ENCODE data around the gene AQP4. TPM values are rescaled to one million over a fixed set of nuclear protein-coding genes. Genes with fewer than 3 reads are reported as not detected.

Gene AQP4
- 0.15 TPM for polyA plus RNA-seq (2013, experiment 1 of 2)
- 0.10 TPM for polyA plus RNA-seq (2013, experiment 2 of 2)

- no peak within 1 kb of the TSS for H4K8ac ChIP-seq (ENCODE audit: low read depth, low read length)
- no peak within 1 kb of the TSS for H2BK15ac ChIP-seq (ENCODE audit: low read length)
These were observed at the start of gene AQP4 for GRCh38 chr18:26865557-26865956. AQP4 (minus strand) TSS chr18:26865707; CDS start chr18:26865689, 18 bp downstream.

GRCh38 chr18:26911840-26912239, 46.3 kb upstream of the AQP4 start:
- H3K9me3 ChIP-seq (replicated peaks in 1 of 2; ENCODE audit: control insufficient read depth in 2 of 2, insufficient read depth in 1 of 2, low read depth in 1 of 2, low read length in 2 of 2): no peaks in the 10 kb centered on the region
- no peak overlapping the region for H3K27ac ChIP-seq (replicated peaks; ENCODE audit: low read length)
- no peak overlapping the region for H3K4me2 ChIP-seq (ENCODE audit: insufficient read depth, low read length, poor library complexity, severe bottlenecking)
- no peak overlapping the region for H2AK5ac ChIP-seq (ENCODE audit: low read depth, low read length)
- no peak overlapping the region for H2BK120ac ChIP-seq (ENCODE audit: low read depth, low read length)
- no peaks in the 10 kb centered on the region for H3K79me1 ChIP-seq (ENCODE audit: low read depth, low read length)
- no peaks in the 10 kb centered on the region for H3K27me3 ChIP-seq (ENCODE audit: control insufficient read depth in 3 of 3, insufficient read depth in 3 of 3, low read depth in 1 of 3, low read length in 3 of 3)
- no peak overlapping the region for H4K8ac ChIP-seq (ENCODE audit: low read depth, low read length)
- H3K4me1 ChIP-seq (ENCODE audit: control insufficient read depth in 2 of 2, insufficient read depth in 1 of 2, low read depth in 1 of 2, low read length in 2 of 2): peaks cover 4 to 11% of the 10 kb centered on the region in 2 donors
- DNase-seq (ENCODE audit: low spot score): no peak
- no peak overlapping the region for H2BK12ac ChIP-seq (ENCODE audit: low read length)
- H3K4ac ChIP-seq (ENCODE audit: low read length): no peak overlapping the region
- H3K18ac ChIP-seq (ENCODE audit: low read length): no peak overlapping the region
- H3K4me3 ChIP-seq (ENCODE audit: low read length in 2 of 2): no peak overlapping the region
- no peak overlapping the region for H3K23ac ChIP-seq (ENCODE audit: low read depth, low read length, poor library complexity)
- no peaks in the 10 kb centered on the region for H3K36me3 ChIP-seq (replicated peaks in 1 of 2; ENCODE audit: control insufficient read depth in 2 of 2, insufficient read depth in 2 of 2, low read length in 2 of 2)
- H4K91ac ChIP-seq (ENCODE audit: low read depth, low read length, poor library complexity): no peak overlapping the region
- H2AFZ ChIP-seq (ENCODE audit: low read length): peak overlapping the region; percentile 76
- H2BK15ac ChIP-seq (ENCODE audit: low read length): no peak overlapping the region
- WGBS, 2 donors (ENCODE audit: extremely low coverage in 2 of 2, insufficient read length in 2 of 2, insufficient replicate concordance in 1 of 2): no CpG with 5 or more reads among the region's 4 CpGs
- no peak overlapping the region for H3K14ac ChIP-seq (ENCODE audit: low read length)
- H2BK5ac ChIP-seq (ENCODE audit: low read length): no peak overlapping the region
- no peak overlapping the region for H3K9ac ChIP-seq (ENCODE audit: low read depth, low read length, poor library complexity)

More at GRCh38 chr18:26865557-26865956, at the start of gene AQP4:
- H3K4me3 ChIP-seq (ENCODE audit: low read length in 2 of 2): no peak within 1 kb of the TSS
- H3K4ac ChIP-seq (ENCODE audit: low read length): no peak within 1 kb of the TSS
- no peak within 1 kb of the TSS for H3K4me2 ChIP-seq (ENCODE audit: insufficient read depth, low read length, poor library complexity, severe bottlenecking)
- no peak within 1 kb of the TSS for H2BK120ac ChIP-seq (ENCODE audit: low read depth, low read length)
- H3K9ac ChIP-seq (ENCODE audit: low read depth, low read length, poor library complexity): no peak within 1 kb of the TSS
- H4K91ac ChIP-seq (ENCODE audit: low read depth, low read length, poor library complexity): no peak within 1 kb of the TSS
- no peak within 1 kb of the TSS for H2AK5ac ChIP-seq (ENCODE audit: low read depth, low read length)
- peaks cover 7 to 17% of the 10 kb centered on the region in 2 donors for H3K4me1 ChIP-seq (ENCODE audit: control insufficient read depth in 2 of 2, insufficient read depth in 1 of 2, low read depth in 1 of 2, low read length in 2 of 2)
- no peaks in the 10 kb centered on the region for H3K79me1 ChIP-seq (ENCODE audit: low read depth, low read length)
- no peak within 1 kb of the TSS for H2BK12ac ChIP-seq (ENCODE audit: low read length)
- no peak for DNase-seq (ENCODE audit: low spot score)
- H3K27me3 ChIP-seq (ENCODE audit: control insufficient read depth in 3 of 3, insufficient read depth in 3 of 3, low read depth in 1 of 3, low read length in 3 of 3): peaks cover 0 to 15% (median 2%) of the 10 kb centered on the region in 3 experiments
- H3K23ac ChIP-seq (ENCODE audit: low read depth, low read length, poor library complexity): no peak within 1 kb of the TSS
- H3K9me3 ChIP-seq (replicated peaks in 1 of 2; ENCODE audit: control insufficient read depth in 2 of 2, insufficient read depth in 1 of 2, low read depth in 1 of 2, low read length in 2 of 2): no peaks in the 10 kb centered on the region
- no peak within 1 kb of the TSS for H3K18ac ChIP-seq (ENCODE audit: low read length)
- no peak within 1 kb of the TSS for H3K27ac ChIP-seq (replicated peaks; ENCODE audit: low read length)
- no peaks in the 10 kb centered on the region for H3K36me3 ChIP-seq (replicated peaks in 1 of 2; ENCODE audit: control insufficient read depth in 2 of 2, insufficient read depth in 2 of 2, low read length in 2 of 2)
- no CpG with 5 or more reads among the region's 5 CpGs for WGBS, 2 donors (ENCODE audit: extremely low coverage in 2 of 2, insufficient read length in 2 of 2, insufficient replicate concordance in 1 of 2)
- no peak within 1 kb of the TSS for H2BK5ac ChIP-seq (ENCODE audit: low read length)
- no peak within 1 kb of the TSS for H3K14ac ChIP-seq (ENCODE audit: low read length)
- H2AFZ ChIP-seq (ENCODE audit: low read length): peak within 1 kb of the TSS; percentile 75

- Histone ChIP-seq H3K9me3 (replicated peaks in 1 of 2; ENCODE audit: control insufficient read depth in 2 of 2, insufficient read depth in 1 of 2, low read depth in 1 of 2, low read length in 2 of 2) (peaks cover 0 to 2% of the 10 kb centered on the region in 2 donors), H3K4me3 (ENCODE audit: low read length in 2 of 2) (no peak overlapping the region), H2BK5ac (ENCODE audit: low read length) (no peak overlapping the region), H3K23ac (ENCODE audit: low read depth, low read length, poor library complexity) (no peak overlapping the region), H3K4me2 (ENCODE audit: insufficient read depth, low read length, poor library complexity, severe bottlenecking) (no peak overlapping the region), H3K14ac (ENCODE audit: low read length) (no peak overlapping the region), H3K9ac (ENCODE audit: low read depth, low read length, poor library complexity) (no peak overlapping the region), H2AFZ (ENCODE audit: low read length) (peak overlapping the region; percentile 3), H4K8ac (ENCODE audit: low read depth, low read length) (no peak overlapping the region), H2AK5ac (ENCODE audit: low read depth, low read length) (no peak overlapping the region), H4K91ac (ENCODE audit: low read depth, low read length, poor library complexity) (no peak overlapping the region), H3K4me1 (ENCODE audit: control insufficient read depth in 2 of 2, insufficient read depth in 1 of 2, low read depth in 1 of 2, low read length in 2 of 2) (peaks cover 4 to 11% of the 10 kb centered on the region in 2 donors), H3K4ac (ENCODE audit: low read length) (no peak overlapping the region), H3K27ac (replicated peaks; ENCODE audit: low read length) (no peak overlapping the region), H2BK15ac (ENCODE audit: low read length) (no peak overlapping the region), H3K18ac (ENCODE audit: low read length) (no peak overlapping the region), H3K79me1 (ENCODE audit: low read depth, low read length) (no peaks in the 10 kb centered on the region), H3K27me3 (ENCODE audit: control insufficient read depth in 3 of 3, insufficient read depth in 3 of 3, low read depth in 1 of 3, low read length in 3 of 3) (no peaks in the 10 kb centered on the region), H2BK12ac (ENCODE audit: low read length) (no peak overlapping the region), H3K36me3 (replicated peaks in 1 of 2; ENCODE audit: control insufficient read depth in 2 of 2, insufficient read depth in 2 of 2, low read length in 2 of 2) (no peaks in the 10 kb centered on the region), H2BK120ac (ENCODE audit: low read depth, low read length) (no peak overlapping the region)
- no CpG with 5 or more reads among the region's 5 CpGs for WGBS, 2 donors (ENCODE audit: extremely low coverage in 2 of 2, insufficient read length in 2 of 2, insufficient replicate concordance in 1 of 2)
- no peak for DNase-seq (ENCODE audit: low spot score)
These were observed 44.2 kb upstream of the AQP4 start for GRCh38 chr18:26909599-26910290.

- H4K91ac ChIP-seq (ENCODE audit: low read depth, low read length, poor library complexity): no peak overlapping the region
- H2BK5ac ChIP-seq (ENCODE audit: low read length): no peak overlapping the region
- no peak overlapping the region for H3K18ac ChIP-seq (ENCODE audit: low read length)
- no peaks in the 10 kb centered on the region for H3K27me3 ChIP-seq (ENCODE audit: control insufficient read depth in 3 of 3, insufficient read depth in 3 of 3, low read depth in 1 of 3, low read length in 3 of 3)
- no peak overlapping the region for H2AK5ac ChIP-seq (ENCODE audit: low read depth, low read length)
- H3K27ac ChIP-seq (replicated peaks; ENCODE audit: low read length): no peak overlapping the region
- H3K36me3 ChIP-seq (replicated peaks in 1 of 2; ENCODE audit: control insufficient read depth in 2 of 2, insufficient read depth in 2 of 2, low read length in 2 of 2): no peaks in the 10 kb centered on the region
- DNase-seq (ENCODE audit: low spot score): no peak
- no peaks in the 10 kb centered on the region for H3K79me1 ChIP-seq (ENCODE audit: low read depth, low read length)
- H4K8ac ChIP-seq (ENCODE audit: low read depth, low read length): no peak overlapping the region
- peaks cover 0 to 5% of the 10 kb centered on the region in 2 donors for H3K9me3 ChIP-seq (replicated peaks in 1 of 2; ENCODE audit: control insufficient read depth in 2 of 2, insufficient read depth in 1 of 2, low read depth in 1 of 2, low read length in 2 of 2)
- H2BK120ac ChIP-seq (ENCODE audit: low read depth, low read length): no peak overlapping the region
- H3K4me2 ChIP-seq (ENCODE audit: insufficient read depth, low read length, poor library complexity, severe bottlenecking): no peak overlapping the region
- no peak overlapping the region for H2BK12ac ChIP-seq (ENCODE audit: low read length)
- no peak overlapping the region for H3K23ac ChIP-seq (ENCODE audit: low read depth, low read length, poor library complexity)
- no CpG with 5 or more reads among the region's 3 CpGs for WGBS, 2 donors (ENCODE audit: extremely low coverage in 2 of 2, insufficient read length in 2 of 2, insufficient replicate concordance in 1 of 2)
- H3K4me3 ChIP-seq (ENCODE audit: low read length in 2 of 2): no peak overlapping the region
- H3K9ac ChIP-seq (ENCODE audit: low read depth, low read length, poor library complexity): no peak overlapping the region
- no peak overlapping the region for H3K14ac ChIP-seq (ENCODE audit: low read length)
- peaks cover 4 to 11% of the 10 kb centered on the region in 2 donors for H3K4me1 ChIP-seq (ENCODE audit: control insufficient read depth in 2 of 2, insufficient read depth in 1 of 2, low read depth in 1 of 2, low read length in 2 of 2)
- no peak overlapping the region for H2BK15ac ChIP-seq (ENCODE audit: low read length)
- H2AFZ ChIP-seq (ENCODE audit: low read length): no peak overlapping the region
- H3K4ac ChIP-seq (ENCODE audit: low read length): no peak overlapping the region
These were observed 43.4 kb upstream of the AQP4 start for GRCh38 chr18:26908906-26909305.
